ENCODE results near the gene PLXNA3.

Gene PLXNA3

GRCh38 chrX:154458116-154458953 is at the start of gene PLXNA3:
PLXNA3 (plus strand) TSS chrX:154458281; CDS start chrX:154460184, 1,903 bp downstream.
- peak within 1 kb of the TSS; percentile 75 for H3K4me3 ChIP-seq (ENCODE audit: insufficient read depth, low read length, poor library complexity, severe bottlenecking)
- H3K9me2 ChIP-seq (replicated peaks; ENCODE audit: insufficient read depth, low read length), result no peaks in the 10 kb centered on the region
- peak within 1 kb of the TSS; percentile 59 for H2AFZ ChIP-seq (ENCODE audit: low read depth, low read length, severe bottlenecking)
- H3K9ac ChIP-seq (ENCODE audit: low read length), result peak within 1 kb of the TSS; percentile 80
- H3K36me3 ChIP-seq (ENCODE audit: low read length), result no peaks in the 10 kb centered on the region
- TF ChIP-seq EZH2phosphoT487 (conservative IDR thresholded peaks at IDR 0.05; ENCODE audit: low read length) (no peak), CTCF (IDR thresholded peaks at IDR 0.05; ENCODE audit: insufficient read depth, low read length, poor library complexity, severe bottlenecking) (no peak)
- 0 out of 2 replicates have a peak, but pooled peaks cover 2% of the 10 kb centered on the region for H3F3A ChIP-seq (ENCODE audit: insufficient read depth)
- H3K79me2 ChIP-seq (ENCODE audit: insufficient read depth, low read length), result peaks cover 10% of the 10 kb centered on the region
- no peaks in the 10 kb centered on the region for H3K27me3 ChIP-seq (ENCODE audit: low read length)
- H3K4me2 ChIP-seq (ENCODE audit: low read depth, low read length, poor library complexity, severe bottlenecking), result peak within 1 kb of the TSS; percentile 84
- no peaks in the 10 kb centered on the region for H3K9me3 ChIP-seq (ENCODE audit: insufficient read depth, low read length)
- no peaks in the 10 kb centered on the region for H4K20me1 ChIP-seq (ENCODE audit: low read depth, low read length)
- H3K27ac ChIP-seq (ENCODE audit: low read depth, low read length), result peak within 1 kb of the TSS; percentile 37; the same call in 1 of the 2 replicates

DNA sequence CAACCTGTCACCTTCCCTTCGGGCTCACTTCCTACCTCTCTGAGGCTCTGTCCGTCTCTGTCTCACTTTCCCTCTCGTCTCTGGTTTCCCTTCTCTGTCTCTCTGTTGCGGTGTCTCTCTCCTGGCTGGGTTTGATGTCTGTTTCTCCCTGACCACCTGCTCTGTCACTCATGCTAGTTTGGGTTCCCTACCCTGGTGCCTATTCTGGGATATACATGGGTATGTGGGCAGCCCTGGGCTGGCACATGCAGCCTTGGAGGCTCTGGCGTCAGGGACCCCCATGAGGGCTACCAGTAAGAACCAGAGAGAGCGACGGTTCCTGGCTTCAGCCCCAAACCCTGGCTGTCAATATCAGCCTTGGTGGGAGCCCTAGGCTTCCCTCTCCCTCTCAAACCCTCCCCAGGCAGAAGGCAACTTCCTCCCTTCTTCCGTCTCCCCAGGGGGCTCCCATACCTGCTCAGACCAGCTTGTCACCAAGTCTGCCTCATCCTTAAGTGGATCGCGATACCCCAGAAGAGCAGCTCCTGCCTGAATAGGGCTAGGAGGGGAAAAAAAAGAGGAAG is 49.3 kb upstream of the PLXNA3 start:
- TF ChIP-seq EZH2phosphoT487 (conservative IDR thresholded peaks at IDR 0.05; ENCODE audit: low read length) (no peak), CTCF (IDR thresholded peaks at IDR 0.05; ENCODE audit: insufficient read depth, low read length, poor library complexity, severe bottlenecking) (no peak)
- Histone ChIP-seq H2AFZ (ENCODE audit: low read depth, low read length, severe bottlenecking) (no peak overlapping the region), H3K9me2 (replicated peaks; ENCODE audit: insufficient read depth, low read length) (no peaks in the 10 kb centered on the region), H3K27ac (ENCODE audit: low read depth, low read length) (no peak overlapping the region), H3K27me3 (ENCODE audit: low read length) (no peaks in the 10 kb centered on the region), H3K9me3 (ENCODE audit: insufficient read depth, low read length) (no peaks in the 10 kb centered on the region), H3K79me2 (ENCODE audit: insufficient read depth, low read length) (no peaks in the 10 kb centered on the region), H4K20me1 (ENCODE audit: low read depth, low read length) (no peaks in the 10 kb centered on the region), H3K36me3 (ENCODE audit: low read length) (no peaks in the 10 kb centered on the region), H3K4me3 (ENCODE audit: insufficient read depth, low read length, poor library complexity, severe bottlenecking) (no peak overlapping the region), H3F3A (ENCODE audit: insufficient read depth) (0 out of 2 replicates have a peak, but pooled peaks cover 6% of the 10 kb centered on the region), H3K4me2 (ENCODE audit: low read depth, low read length, poor library complexity, severe bottlenecking) (no peak overlapping the region), H3K9ac (ENCODE audit: low read length) (no peak overlapping the region)

DNA sequence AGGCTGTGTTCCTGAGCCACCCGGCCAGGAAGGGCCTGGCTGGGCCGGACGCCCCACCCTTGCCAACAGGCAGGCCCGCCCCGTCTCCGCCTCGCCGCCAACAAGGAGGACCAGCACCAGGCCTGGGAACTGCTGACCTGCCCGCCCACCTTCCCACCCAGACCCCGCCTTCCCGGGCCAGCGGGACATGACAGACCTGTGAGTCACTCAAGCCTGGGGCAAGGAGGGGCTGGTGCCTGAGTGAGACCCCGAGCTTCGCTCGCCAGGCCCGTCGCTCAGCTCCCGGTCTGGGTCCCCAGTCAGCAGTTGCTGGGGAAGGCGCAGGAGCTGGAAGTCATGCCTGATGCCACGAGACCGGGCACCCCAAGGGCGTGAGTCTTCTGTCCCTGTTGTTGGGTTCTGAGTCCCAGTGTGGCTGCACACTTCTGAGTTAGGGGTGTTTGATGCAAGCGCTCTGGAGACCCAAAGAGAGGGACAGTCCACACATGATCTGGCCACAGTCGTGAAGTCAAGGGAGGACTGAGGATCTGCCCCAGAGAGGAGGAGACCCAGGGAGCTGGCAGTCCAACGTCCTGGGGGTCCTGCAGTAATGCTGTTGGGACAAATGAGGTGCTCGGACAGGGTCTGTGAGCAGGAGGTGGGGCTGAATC is 48.7 kb upstream of the PLXNA3 start, which contains the start of gene DNASE1L1:
Gene DNASE1L1 (minus strand): TSS at position 33 of the 650 bp plus-strand sequence. CDS start 3,686 bp downstream, outside the sequence.
- Histone ChIP-seq H3K9ac (ENCODE audit: low read length) (no peak within 1 kb of the TSS), H2AFZ (ENCODE audit: low read depth, low read length, severe bottlenecking) (no peak within 1 kb of the TSS)

More for the DNA sequence above, 48.7 kb upstream of the PLXNA3 start, which contains the start of gene DNASE1L1:
- TF ChIP-seq EZH2phosphoT487 (conservative IDR thresholded peaks at IDR 0.05; ENCODE audit: low read length) (no peak), CTCF (IDR thresholded peaks at IDR 0.05; ENCODE audit: insufficient read depth, low read length, poor library complexity, severe bottlenecking) (no peak)
- H3F3A ChIP-seq (ENCODE audit: insufficient read depth), result 0 out of 2 replicates have a peak, but pooled peaks cover 5% of the 10 kb centered on the region
- H4K20me1 ChIP-seq (ENCODE audit: low read depth, low read length), result no peaks in the 10 kb centered on the region
- H3K4me2 ChIP-seq (ENCODE audit: low read depth, low read length, poor library complexity, severe bottlenecking), result no peak within 1 kb of the TSS
- H3K9me3 ChIP-seq (ENCODE audit: insufficient read depth, low read length), result no peaks in the 10 kb centered on the region
- H3K4me3 ChIP-seq (ENCODE audit: insufficient read depth, low read length, poor library complexity, severe bottlenecking), result no peak within 1 kb of the TSS
- no peaks in the 10 kb centered on the region for H3K79me2 ChIP-seq (ENCODE audit: insufficient read depth, low read length)
- no peaks in the 10 kb centered on the region for H3K36me3 ChIP-seq (ENCODE audit: low read length)
- H3K27me3 ChIP-seq (ENCODE audit: low read length), result no peaks in the 10 kb centered on the region
- no peak within 1 kb of the TSS for H3K27ac ChIP-seq (ENCODE audit: low read depth, low read length)
- H3K9me2 ChIP-seq (replicated peaks; ENCODE audit: insufficient read depth, low read length), result no peaks in the 10 kb centered on the region
